ENCODE results near the gene CACNA1G.

GRCh38 chr17:50534979-50535326 is 25.6 kb upstream of the CACNA1G start:
- TF ChIP-seq CTCF (IDR thresholded peaks at IDR 0.05; ENCODE audit: insufficient read depth, low read depth, low read length) = no peak
- no peak for TF ChIP-seq EZH2 (IDR thresholded peaks at IDR 0.05; ENCODE audit: insufficient read depth, low read length)
